Liver (tissue), 9 donors: Measurements from ENCODE around the gene LETMD1. TPM values are rescaled to one million over a fixed set of nuclear protein-coding genes. Genes with fewer than 3 reads are reported as not detected.

ENCODE experiments used
- DNase-seq: peaks from one replicate; pipeline ENCODE4 v3.0.0-alpha.2; 2017; ENCODE audit warnings: low spot score
- H3K27ac ChIP-seq, 2 donors: one replicate each; pipeline ENCODE4 v1.7.0; 2013; ENCODE audit warnings: inconsistent platforms in 2 of 2, low read length in 2 of 2, control low read depth in 1 of 2, low read depth in 1 of 2, mild to moderate bottlenecking in 1 of 2
- H3K27me3 ChIP-seq, 4 donors: one replicate each; pipeline versions ENCODE4 v1.6.1 to v1.7.0; 2013; ENCODE audit warnings: low read length in 3 of 4, inconsistent platforms in 1 of 4, mild to moderate bottlenecking in 1 of 4, moderate library complexity in 1 of 4; ENCODE audit not compliant: control insufficient read depth in 4 of 4, insufficient read depth in 4 of 4
- H3K36me3 ChIP-seq, 4 donors: one replicate each; pipeline versions ENCODE4 v1.6.1 to v1.7.0; 2013; ENCODE audit warnings: low read length in 3 of 4, mild to moderate bottlenecking in 3 of 4, low read depth in 1 of 4, moderate library complexity in 1 of 4; ENCODE audit not compliant: control insufficient read depth in 4 of 4, insufficient read depth in 3 of 4
- H3K4me1 ChIP-seq, 4 donors: one replicate each; pipeline versions ENCODE4 v1.6.1 to v1.7.0; 2013; ENCODE audit warnings: low read length in 3 of 4, mild to moderate bottlenecking in 3 of 4, moderate library complexity in 1 of 4; ENCODE audit not compliant: control insufficient read depth in 4 of 4, insufficient read depth in 4 of 4
- H3K4me3 ChIP-seq, 3 donors: one replicate each; pipeline versions ENCODE4 v1.6.1 to v1.7.0; 2013; ENCODE audit warnings: low read length in 3 of 3, control low read depth in 1 of 3, low read depth in 1 of 3, mild to moderate bottlenecking in 1 of 3
- H3K9ac ChIP-seq, 2 donors: one replicate each; pipeline ENCODE4 v1.7.0; 2013; ENCODE audit warnings: low read length in 2 of 2, mild to moderate bottlenecking in 2 of 2, moderate library complexity in 2 of 2, control low read depth in 1 of 2, low read depth in 1 of 2
- H3K9me3 ChIP-seq, 4 donors: one replicate each; pipeline versions ENCODE4 v1.6.1 to v1.7.0; 2013; ENCODE audit warnings: low read length in 3 of 4; ENCODE audit not compliant: control insufficient read depth in 4 of 4
- EGR1 ChIP-seq, 2 donors: IDR thresholded peaks; 2 replicates each; pipeline ENCODE4 v1.6.1; 2016 to 2018; ENCODE audit warnings: antibody characterized with exemption in 2 of 2, low read depth in 2 of 2
- FOXA1 ChIP-seq: IDR thresholded peaks from 2 replicates; pipeline ENCODE4 v1.6.1; 2016; ENCODE audit warnings: antibody characterized with exemption
- FOXA2 ChIP-seq: IDR thresholded peaks from 2 replicates; pipeline ENCODE4 v1.6.1; 2016; ENCODE audit warnings: antibody characterized with exemption
- GABPA ChIP-seq, 2 donors: IDR thresholded peaks in 1 of 2; conservative IDR thresholded peaks in 1 of 2; 2 replicates each; pipeline ENCODE4 v1.6.1; 2016; ENCODE audit warnings: antibody characterized with exemption in 2 of 2, mild to moderate bottlenecking in 1 of 2, moderate library complexity in 1 of 2
- HNF4G ChIP-seq: IDR thresholded peaks from 2 replicates; pipeline ENCODE4 v1.6.1; 2016; ENCODE audit warnings: antibody characterized with exemption
- NR2F2 ChIP-seq: IDR thresholded peaks from 2 replicates; pipeline ENCODE4 v1.6.1; 2016; ENCODE audit warnings: antibody characterized with exemption
- RAD21 ChIP-seq, 2 donors: IDR thresholded peaks; 2 replicates each; pipeline ENCODE4 v1.6.1; 2016; ENCODE audit warnings: antibody characterized with exemption in 2 of 2, mild to moderate bottlenecking in 2 of 2
- RXRA ChIP-seq, 2 donors: IDR thresholded peaks; 2 replicates each; pipeline ENCODE4 v1.6.1; 2017 to 2018; ENCODE audit warnings: antibody characterized with exemption in 2 of 2, mild to moderate bottlenecking in 1 of 2
- SP1 ChIP-seq: IDR thresholded peaks from 2 replicates; pipeline ENCODE4 v1.6.1; 2018; ENCODE audit warnings: antibody characterized with exemption, mild to moderate bottlenecking
- TAF1 ChIP-seq: conservative IDR thresholded peaks from 2 replicates; pipeline ENCODE4 v1.6.1; 2016; ENCODE audit warnings: antibody characterized with exemption, mild to moderate bottlenecking
- YY1 ChIP-seq: IDR thresholded peaks from 2 replicates; pipeline ENCODE4 v1.6.1; 2016; ENCODE audit warnings: antibody characterized with exemption, mild to moderate bottlenecking
- WGBS: extraction: QIAGEN DNeasy Blood & Tissue Kit; methylation state at CpG from one replicate; pipeline ENCODE4 v1.1.7; 2013; 5-methylcytosine and 5-hydroxymethylcytosine counted together
- polyA plus RNA-seq, 2 donors: library from polyadenylated mRNA; stranded (reverse) in 1 of 2; unstranded in 1 of 2; fragments of 200-250 nt in 1 of 2; fragments of >200 nt in 1 of 2; fragmentation: Nextera tagmentation in 1 of 2; extraction: Ambion mirVana in 1 of 2; gene quantifications; one replicate each; pipeline versions ENCODE4 v1.2.1 to v1.2.3, GENCODE V29; 2013 to 2015
- total RNA-seq, 2 donors: library from RNA; depleted of rRNA; stranded (reverse); fragments of >200 nt; gene quantifications; one replicate each; pipeline ENCODE4 v1.2.3, GENCODE V29; 2014
- TF ChIP-seq, protein P1 (sequence below): IDR thresholded peaks from 2 replicates; pipeline ENCODE4 v1.6.1; 2016; ENCODE audit warnings: antibody characterized with exemption
- TF ChIP-seq, protein P2 (sequence below): IDR thresholded peaks from 2 replicates; pipeline ENCODE4 v1.6.1; 2016; ENCODE audit warnings: antibody characterized with exemption, mild to moderate bottlenecking
- TF ChIP-seq, protein P3 (sequence below): IDR thresholded peaks from 2 replicates; pipeline ENCODE4 v1.6.1; 2016; ENCODE audit warnings: antibody characterized with exemption
- donor health status: healthy.
- donor health status: healthy.
- donor health status: healthy.
- donor health status: healthy.
- donor health status: healthy.

LETMD1 gene
- total and polyA plus RNA-seq, 4 donors = 17.6 to 41.0 (median 22.5) TPM

DNA sequence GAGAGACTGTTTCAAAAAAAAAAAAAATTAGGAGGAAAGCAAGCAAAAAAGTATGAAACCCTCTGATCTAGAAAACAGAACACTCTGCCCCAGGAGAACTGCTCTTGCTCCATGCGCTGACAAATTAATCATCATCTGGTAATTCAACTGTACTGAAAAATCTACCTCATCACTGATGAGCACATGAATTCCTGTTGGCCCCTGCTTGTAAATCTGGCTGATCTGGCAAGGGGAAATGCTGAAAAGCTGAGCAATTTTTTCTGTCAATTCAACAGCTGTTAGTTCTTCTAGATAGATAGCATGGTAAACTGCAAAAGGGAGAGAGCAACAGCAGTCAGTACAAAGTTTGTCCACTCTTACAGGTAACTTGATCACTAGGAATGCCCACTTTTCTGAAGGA is 50.5 kb downstream of the LETMD1 start:
- 97% methylated on average over 1 of the region's 1 CpG for WGBS
- TF ChIP-seq, protein P1, sequence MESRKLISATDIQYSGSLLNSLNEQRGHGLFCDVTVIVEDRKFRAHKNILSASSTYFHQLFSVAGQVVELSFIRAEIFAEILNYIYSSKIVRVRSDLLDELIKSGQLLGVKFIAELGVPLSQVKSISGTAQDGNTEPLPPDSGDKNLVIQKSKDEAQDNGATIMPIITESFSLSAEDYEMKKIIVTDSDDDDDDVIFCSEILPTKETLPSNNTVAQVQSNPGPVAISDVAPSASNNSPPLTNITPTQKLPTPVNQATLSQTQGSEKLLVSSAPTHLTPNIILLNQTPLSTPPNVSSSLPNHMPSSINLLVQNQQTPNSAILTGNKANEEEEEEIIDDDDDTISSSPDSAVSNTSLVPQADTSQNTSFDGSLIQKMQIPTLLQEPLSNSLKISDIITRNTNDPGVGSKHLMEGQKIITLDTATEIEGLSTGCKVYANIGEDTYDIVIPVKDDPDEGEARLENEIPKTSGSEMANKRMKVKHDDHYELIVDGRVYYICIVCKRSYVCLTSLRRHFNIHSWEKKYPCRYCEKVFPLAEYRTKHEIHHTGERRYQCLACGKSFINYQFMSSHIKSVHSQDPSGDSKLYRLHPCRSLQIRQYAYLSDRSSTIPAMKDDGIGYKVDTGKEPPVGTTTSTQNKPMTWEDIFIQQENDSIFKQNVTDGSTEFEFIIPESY = no peak
- TF ChIP-seq TAF1 (no peak), NR2F2 (no peak)
- Histone ChIP-seq H3K27me3 (no peaks in the 10 kb centered on the region), H3K4me3 (no peak overlapping the region), H3K36me3 (peaks cover 13 to 56% (median 50%) of the 10 kb centered on the region in 4 donors), H3K4me1 (no peaks in the 10 kb centered on the region), H3K9me3 (no peaks in the 10 kb centered on the region), H3K27ac (no peak overlapping the region), H3K9ac (no peak overlapping the region)
- DNase-seq = no peak

DNA sequence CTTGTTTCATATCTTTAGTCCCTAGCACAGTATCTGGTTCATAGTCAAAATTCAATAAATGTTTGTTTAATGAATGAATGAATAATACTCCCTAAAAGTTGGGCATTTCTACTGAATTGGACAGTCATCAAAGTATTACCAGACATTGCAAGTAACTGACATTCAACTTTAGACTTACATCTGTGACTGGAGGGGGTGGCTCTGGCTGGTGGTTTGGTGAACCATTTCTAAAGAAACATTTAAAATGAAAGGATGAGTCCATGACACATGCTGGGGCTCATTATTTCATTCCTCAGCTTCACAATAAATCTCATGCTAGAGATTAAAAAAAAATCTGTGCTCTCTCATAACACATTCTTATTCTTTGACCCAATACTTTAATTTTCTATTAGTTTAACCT is 55.9 kb downstream of the LETMD1 start:
- Histone ChIP-seq H3K36me3 (peaks cover 8 to 48% (median 43%) of the 10 kb centered on the region in 4 donors), H3K27me3 (no peaks in the 10 kb centered on the region), H3K27ac (no peak overlapping the region), H3K9ac (no peak overlapping the region), H3K9me3 (no peaks in the 10 kb centered on the region), H3K4me1 (no peaks in the 10 kb centered on the region), H3K4me3 (no peak overlapping the region)
- TF ChIP-seq RXRA (IDR thresholded peaks at IDR 0.05) = no peak
- TF ChIP-seq GABPA (IDR thresholded peaks at IDR 0.05 in 1 of 2, conservative IDR thresholded peaks at IDR 0.05 in 1 of 2) = no peak
- no peak for TF ChIP-seq RAD21 (IDR thresholded peaks at IDR 0.05)
- TF ChIP-seq FOXA2 = no peak
- TF ChIP-seq YY1 = no peak
- TF ChIP-seq, protein P2, sequence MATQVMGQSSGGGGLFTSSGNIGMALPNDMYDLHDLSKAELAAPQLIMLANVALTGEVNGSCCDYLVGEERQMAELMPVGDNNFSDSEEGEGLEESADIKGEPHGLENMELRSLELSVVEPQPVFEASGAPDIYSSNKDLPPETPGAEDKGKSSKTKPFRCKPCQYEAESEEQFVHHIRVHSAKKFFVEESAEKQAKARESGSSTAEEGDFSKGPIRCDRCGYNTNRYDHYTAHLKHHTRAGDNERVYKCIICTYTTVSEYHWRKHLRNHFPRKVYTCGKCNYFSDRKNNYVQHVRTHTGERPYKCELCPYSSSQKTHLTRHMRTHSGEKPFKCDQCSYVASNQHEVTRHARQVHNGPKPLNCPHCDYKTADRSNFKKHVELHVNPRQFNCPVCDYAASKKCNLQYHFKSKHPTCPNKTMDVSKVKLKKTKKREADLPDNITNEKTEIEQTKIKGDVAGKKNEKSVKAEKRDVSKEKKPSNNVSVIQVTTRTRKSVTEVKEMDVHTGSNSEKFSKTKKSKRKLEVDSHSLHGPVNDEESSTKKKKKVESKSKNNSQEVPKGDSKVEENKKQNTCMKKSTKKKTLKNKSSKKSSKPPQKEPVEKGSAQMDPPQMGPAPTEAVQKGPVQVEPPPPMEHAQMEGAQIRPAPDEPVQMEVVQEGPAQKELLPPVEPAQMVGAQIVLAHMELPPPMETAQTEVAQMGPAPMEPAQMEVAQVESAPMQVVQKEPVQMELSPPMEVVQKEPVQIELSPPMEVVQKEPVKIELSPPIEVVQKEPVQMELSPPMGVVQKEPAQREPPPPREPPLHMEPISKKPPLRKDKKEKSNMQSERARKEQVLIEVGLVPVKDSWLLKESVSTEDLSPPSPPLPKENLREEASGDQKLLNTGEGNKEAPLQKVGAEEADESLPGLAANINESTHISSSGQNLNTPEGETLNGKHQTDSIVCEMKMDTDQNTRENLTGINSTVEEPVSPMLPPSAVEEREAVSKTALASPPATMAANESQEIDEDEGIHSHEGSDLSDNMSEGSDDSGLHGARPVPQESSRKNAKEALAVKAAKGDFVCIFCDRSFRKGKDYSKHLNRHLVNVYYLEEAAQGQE = no peak
- TF ChIP-seq NR2F2 = no peak
- TF ChIP-seq, protein P1 = no peak
- TF ChIP-seq HNF4G = no peak
- TF ChIP-seq EGR1 (IDR thresholded peaks at IDR 0.05; ENCODE audit: low read depth in 2 of 2) = no peak
- TF ChIP-seq, protein P3, sequence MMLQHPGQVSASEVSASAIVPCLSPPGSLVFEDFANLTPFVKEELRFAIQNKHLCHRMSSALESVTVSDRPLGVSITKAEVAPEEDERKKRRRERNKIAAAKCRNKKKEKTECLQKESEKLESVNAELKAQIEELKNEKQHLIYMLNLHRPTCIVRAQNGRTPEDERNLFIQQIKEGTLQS = no peak
- no peak for TF ChIP-seq SP1
- TF ChIP-seq FOXA1 = no peak
- TF ChIP-seq TAF1 = no peak
- no peak for DNase-seq
